HG03064 (cell line): ENCODE results near the gene MSI2.
A peak's percentile ranks its signal among the peaks of the same experiment; 100 is the strongest.

Experiments
- ATAC-seq: cut with Tn5 transposase; IDR thresholded peaks from one replicate; pipeline ENCODE4 v1.9.1; 2021; ENCODE audit warnings: low read depth; ENCODE audit not compliant: unreplicated experiment

The MSI2 gene

GRCh38 chr17:57338257-57338914 is 82.1 kb downstream of the MSI2 start:
- peak; percentile 59 for ATAC-seq

DNA sequence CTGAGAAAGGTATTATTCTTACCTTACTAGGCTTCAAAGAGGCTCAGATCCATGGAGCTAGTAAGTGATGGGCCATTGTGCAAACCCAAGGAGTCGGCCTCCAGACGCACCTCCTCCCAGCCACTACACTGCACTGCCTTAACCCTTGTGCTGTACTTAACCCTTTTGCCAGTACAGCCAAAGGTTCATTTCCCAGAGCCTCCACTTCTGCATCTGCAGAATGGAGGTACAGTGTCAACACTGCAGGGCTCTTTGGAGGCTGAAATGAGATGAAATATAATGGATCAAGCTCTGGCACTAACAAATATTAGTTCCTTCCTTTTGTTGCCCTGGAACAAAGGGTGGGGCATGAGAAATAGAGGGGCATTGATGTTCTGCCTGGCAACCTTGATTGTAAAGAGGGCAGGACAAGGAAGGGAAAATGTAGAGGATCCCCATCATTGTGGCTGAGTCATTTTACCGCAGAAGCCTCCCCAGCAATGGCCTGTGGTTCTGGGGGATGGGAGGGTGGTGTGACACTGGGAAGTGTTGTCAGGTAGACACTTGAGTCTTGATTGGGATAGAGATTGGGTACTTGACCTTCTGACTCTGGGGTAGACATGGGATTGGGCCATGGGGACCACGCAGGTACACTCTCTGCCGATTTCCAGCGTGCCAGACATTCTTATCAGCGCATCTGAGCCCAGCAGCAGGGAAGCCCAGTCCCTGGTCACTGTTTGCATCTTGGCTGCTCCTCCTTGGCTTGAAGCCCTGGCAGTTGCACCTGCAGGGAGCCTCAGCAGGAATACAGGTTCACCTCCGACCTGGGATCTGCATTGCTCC is 84.0 kb downstream of the MSI2 start:
- ATAC-seq: no peak

DNA sequence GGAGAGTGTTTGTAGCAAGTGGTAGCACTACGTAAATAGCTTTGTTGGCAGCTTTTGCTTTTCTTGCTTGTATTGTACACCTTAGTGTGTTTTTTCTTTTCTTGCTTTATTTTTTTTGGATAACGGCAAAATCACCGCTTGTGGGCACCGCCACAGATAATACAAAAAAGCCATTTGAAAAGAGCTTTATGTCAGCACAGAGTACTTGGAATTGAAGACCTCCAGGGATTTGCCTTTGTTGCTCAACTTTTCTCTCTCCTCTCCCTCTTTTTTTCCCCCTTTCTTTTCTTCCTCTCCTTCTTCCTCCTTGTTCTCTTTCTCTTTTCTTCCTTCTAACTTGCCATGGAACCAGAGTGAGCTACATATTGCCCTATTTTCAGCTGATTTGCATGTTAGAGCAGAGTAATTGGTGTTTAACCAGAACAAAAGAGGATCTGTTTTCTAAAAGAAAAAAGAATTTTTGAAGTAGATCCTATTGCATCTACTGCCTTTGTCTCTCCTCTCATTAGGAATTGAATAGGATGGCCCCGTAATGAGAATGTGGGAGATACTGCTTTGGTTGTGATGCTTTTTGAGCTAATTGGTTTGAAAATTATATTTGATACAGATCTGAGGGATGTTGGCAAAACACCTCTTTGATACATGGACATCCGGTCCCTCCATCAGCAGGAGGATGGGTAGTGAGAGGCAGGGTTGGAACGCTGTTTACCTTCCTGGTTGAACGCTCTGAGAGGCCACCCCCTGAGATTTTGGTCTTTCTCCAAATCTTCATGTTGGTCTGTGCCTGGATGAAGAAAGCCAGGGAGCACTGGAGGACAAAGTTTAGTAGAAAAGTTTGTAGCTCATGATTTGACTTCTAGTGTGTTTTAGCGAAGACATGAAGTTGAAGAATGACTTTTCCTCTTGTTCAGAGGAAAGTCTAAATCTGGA is 85.6 kb downstream of the MSI2 start:
- no peak for ATAC-seq

DNA sequence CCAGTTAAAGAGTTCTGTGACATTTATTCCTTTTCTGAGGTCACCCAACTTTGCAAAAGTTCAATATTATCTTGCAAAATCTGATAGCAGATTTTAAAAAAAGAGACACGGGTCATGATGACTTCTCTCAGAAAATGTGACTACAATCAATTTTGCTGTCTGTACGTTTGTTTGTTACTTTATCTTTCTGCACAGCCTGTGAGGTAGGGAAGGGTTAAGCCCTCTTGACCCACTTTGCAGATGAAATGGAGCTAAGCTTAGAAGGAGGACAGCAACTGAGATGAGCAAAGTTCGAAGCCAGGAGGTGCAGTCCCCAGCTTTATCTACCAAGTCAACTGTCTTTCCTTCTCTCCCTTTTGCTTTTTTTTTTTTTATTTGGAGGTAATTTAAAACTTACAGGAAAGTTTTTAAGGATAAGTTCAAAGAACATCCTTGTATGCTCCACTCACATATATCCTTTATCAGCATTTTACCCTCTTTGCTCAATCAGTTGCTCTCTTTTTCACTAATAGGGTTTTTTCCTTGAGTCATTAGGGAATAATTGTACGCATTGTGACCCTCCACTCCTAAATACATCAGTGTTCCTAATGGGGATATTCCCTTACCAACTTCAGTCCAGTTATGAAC is 86.8 kb downstream of the MSI2 start:
- no peak for ATAC-seq

- no peak for ATAC-seq
Measured at GRCh38 chr17:57343717-57344116, 87.4 kb downstream of the MSI2 start.

- ATAC-seq: no peak
Measured at GRCh38 chr17:57344261-57344660, 87.9 kb downstream of the MSI2 start.

DNA sequence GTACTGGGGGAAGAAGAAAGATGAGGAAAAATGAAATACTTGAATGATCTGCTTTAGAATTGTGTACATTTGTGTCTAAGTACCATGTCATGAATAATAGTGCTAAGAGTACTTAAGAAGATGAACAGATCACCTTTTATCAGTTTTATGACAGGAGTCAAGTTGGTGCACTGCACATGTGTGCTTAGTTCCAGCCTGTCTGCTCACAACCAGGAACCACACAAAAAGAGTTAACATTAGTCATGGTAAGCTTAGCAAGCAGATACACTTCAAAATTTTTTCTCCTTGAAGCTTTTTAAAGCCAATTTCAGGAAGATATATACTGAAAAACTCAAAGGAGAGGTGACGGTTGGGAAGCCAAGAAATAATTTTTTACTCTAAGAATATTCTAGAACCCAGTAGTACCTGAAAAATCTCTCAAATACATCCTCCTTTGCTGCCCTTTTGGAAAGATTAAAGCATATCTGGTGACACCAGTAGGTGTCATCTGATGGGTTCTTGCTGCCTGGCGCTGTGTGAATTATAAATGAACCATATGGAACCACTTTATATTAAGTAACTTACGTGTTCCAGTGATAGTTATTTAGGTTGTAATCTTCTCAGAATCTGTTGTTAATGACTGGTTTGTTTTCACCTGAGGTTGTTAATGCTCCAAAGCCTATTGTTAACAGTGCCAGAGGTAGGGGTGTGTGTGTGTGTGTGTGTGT is 93.4 kb downstream of the MSI2 start:
- ATAC-seq: no peak

DNA sequence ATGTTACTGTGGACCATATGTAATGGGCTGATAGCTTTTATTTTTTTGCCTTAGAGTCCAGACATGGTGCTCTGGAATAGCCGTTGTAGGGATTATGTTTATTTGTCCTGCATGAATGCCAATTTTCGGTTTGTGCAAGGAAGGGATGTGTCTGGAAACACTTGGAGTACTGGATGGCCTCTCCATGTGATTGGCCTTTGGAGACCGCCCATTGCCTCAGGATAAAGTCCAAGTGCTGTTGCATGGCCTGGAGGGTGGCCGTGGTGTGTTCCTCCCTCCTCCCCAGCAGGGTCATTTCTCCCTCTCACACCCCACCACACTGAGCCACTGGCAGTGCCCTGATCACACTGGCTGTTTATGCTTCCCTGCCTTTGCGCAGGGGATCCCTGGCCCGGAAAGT is 93.9 kb downstream of the MSI2 start:
- ATAC-seq: no peak

GRCh38 chr17:57352665-57353175 is 96.4 kb downstream of the MSI2 start:
- no peak for ATAC-seq

- no peak for ATAC-seq
Measured at GRCh38 chr17:57354673-57355072, 98.3 kb downstream of the MSI2 start.

GRCh38 chr17:57355090-57355859 is 99.0 kb downstream of the MSI2 start:
- no peak for ATAC-seq

DNA sequence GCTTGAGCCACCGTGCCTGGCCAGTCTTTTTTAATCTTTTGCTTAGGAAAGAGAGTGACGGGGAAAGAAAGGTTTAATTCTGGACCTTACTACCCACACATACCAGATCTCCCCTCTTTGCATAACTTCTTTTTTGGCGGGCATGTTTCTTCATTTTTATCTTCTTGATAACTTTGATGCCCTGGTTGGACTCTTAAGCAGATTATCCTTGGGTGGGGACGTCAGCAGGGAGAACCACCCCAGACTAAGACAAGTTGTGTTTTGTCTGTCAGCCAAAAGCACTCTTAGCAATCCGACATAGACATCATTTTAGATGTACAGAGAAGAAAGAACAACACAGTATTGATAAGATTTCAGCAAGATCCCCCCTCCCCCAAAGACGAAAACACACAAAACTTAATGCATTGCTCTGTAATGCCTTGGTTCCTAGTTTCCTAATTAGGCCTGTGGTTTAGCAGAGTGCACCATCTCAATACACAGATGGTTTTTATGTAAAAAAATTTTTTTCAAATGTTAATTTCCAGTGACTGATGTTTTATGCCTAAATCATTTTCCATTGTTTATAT is 99.9 kb downstream of the MSI2 start:
- peak; percentile 21 for ATAC-seq

DNA sequence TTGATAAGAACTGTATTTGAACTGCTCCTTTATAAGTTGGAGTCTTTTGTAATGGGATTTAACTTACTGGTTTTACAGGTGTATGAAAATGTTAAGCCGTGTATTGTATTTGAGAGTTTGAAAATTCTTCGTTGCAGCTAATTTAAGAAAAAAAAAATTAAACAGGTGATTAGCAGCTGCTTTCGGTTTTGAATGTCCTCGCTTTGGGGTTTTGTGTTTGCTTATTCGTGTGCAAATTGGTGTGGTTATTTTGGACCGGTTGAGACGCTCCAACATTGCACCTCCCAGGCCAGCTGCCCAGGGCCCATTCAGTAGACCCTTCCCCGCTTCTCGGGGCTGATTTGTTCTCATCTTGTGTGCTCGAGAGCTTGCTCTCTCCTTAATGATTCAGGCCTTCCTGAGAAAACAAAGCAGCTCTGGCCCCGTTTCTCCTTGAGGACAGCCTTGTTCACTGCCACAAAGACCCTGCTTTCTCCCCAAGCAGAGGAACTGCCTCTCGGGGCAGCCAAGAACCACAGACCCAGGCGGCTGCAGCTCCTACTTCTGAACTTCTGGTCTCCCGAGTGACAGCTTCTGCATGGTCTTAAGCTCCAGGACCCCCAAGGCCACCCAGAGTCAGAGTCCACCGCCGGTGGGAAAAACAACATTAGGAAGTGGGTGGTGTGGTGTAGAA is 100.5 kb downstream of the MSI2 start:
- ATAC-seq: peak; percentile 26

DNA sequence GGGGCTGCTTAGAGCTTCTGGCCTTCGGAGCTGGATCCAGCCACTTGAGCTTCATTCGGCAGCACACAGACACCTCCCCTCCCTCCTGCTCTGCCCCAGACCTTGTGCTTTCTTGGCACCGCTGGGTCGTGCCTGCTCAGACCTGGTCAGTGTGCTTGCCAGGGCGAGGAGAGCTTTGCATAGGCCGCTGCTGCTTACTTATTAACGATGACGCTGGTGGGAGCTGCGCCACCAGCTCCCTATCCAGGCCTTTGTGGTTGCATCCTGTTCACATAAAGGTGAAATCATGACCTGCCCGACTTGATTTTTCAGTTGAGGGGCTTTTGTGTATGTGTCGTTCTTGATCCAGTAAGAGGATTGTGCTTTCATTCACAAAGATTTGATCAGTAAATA is 101.1 kb downstream of the MSI2 start:
- peak; percentile 55 for ATAC-seq

DNA sequence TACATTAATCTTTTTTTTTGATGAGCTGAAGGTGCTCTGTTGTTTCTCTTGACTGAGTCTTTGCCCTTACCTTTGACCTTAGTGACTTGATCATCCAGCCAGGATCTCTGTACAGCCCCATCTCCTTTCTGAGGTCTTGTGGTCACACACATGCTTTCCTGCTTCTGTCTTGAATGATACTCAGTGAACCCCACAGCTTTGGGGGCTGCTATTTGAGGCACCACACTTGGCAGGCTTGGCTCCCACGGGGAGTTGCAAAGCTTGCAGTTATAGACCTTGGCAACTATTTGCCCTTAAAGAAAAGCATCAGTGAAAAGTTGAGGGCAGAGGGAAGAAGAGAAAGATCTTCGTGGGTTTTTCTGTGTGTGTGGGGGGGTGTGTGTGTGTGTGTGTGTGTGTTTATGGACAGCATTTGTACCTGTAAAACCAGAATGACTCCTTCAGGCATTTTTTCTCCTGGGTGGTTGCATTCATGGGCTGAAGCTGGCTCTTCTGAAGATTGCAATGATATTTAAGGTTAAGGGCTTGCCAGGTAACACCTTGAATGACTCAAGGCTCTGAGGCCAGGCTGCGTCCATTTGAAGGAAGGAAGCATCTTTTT is 101.6 kb downstream of the MSI2 start:
- ATAC-seq: peak; percentile 52

DNA sequence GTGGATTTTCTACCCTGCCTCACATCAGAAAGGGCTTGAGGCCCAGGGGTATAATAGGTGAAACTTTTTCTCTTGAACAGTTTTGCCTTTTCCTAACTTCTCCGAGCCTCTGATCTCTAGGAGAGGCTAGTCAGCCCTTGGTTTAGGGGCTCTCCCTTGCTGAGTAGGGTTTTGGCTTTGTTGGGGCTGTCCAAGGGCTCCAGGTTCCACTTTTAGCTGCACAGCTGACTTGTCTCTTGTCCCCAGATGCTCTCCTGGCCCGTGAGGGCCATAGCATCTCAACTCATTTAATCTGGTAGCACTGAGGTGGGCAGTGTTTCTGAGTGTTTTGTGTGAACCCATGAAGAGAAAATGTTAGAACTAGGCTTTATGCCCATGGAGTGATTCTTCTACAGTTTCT is 103.9 kb downstream of the MSI2 start:
- ATAC-seq: no peak

GRCh38 chr17:57362797-57363556 is 106.7 kb downstream of the MSI2 start:
- ATAC-seq: no peak
